ENCODE results near the gene TUBGCP2.
A peak's percentile ranks its signal among the peaks of the same experiment; 100 is the strongest.
"Not testable (repeated sequence)": the region's sequence is repeated elsewhere in the genome, so short reads cannot be mapped to it uniquely, and the experiment has no call there.

Gene TUBGCP2

GRCh38 chr10:133322064-133322709 is 13.5 kb upstream of the TUBGCP2 start:
- not testable (repeated sequence) for DNase-seq

GRCh38 chr10:133320852-133321422 is 12.3 kb upstream of the TUBGCP2 start:
- DNase-seq: not testable (repeated sequence)

DNA sequence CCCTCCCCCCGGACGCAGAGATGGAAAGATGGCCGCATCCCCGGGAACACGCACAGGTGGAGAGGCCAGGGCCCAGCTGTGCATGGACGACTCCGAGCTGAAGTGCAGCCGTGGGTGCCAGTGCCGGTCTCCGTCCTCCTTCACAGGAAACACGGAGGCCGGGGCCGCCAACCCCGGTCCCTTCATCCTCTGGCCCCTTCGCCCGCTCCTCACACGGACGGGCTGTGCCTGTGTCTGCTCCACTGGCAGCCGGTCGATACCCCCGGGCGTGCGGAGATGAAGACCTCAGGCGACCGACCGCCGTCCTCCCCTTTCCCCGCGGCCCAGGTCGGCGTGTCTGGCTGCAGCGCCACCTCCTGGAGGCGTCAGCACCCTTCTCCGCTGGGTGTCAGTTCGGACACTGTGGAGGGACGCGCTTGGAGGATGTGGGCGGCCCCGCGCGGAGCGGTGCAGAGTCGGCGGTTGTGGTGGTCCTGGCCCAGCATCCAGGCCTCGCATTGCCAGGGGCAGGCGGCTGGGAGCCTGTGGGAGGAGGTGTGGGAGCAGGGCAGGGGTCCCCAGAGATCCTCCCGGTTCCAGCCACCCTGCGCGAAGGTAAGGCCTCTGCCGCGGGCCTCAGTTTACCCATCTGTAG is 9.9 kb upstream of the TUBGCP2 start:
- peak; percentile 91 for DNase-seq

DNA sequence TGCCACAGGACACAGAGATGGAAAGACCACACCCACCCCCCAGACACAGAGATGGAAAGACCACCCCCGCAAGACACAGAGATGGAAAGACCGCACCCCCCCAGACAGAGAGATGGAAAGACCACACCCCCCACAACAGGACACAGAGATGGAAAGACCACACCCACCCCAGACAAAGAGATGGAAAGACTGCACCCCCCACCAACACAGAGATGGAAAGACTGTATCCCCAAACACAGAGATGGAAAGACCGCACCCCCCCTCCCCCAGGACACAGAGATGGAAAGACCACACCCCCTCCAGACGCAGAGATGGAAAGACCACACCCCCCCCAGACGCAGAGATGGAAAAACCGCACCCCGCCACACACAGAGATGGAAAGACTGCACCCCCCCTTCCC is 8.1 kb upstream of the TUBGCP2 start:
- no peak for DNase-seq

DNA sequence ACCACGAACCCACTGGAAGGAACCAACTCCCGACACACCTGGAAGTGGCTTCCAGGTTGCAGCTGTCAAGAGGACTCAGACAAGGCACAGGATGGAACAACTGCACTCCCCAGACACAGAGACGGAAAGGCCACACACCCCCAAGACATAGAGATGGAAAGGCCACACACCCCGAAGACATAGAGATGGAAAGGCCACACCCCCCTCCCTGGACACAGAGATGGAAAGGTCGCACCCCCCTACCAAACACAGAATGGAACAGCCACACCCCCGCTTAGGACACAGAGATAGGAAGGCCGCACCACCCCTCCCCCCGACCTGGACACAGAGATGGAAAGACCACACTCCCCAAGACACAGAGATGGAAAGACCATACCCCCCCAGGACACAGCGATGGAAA is 7.6 kb upstream of the TUBGCP2 start:
- no peak for DNase-seq

DNA sequence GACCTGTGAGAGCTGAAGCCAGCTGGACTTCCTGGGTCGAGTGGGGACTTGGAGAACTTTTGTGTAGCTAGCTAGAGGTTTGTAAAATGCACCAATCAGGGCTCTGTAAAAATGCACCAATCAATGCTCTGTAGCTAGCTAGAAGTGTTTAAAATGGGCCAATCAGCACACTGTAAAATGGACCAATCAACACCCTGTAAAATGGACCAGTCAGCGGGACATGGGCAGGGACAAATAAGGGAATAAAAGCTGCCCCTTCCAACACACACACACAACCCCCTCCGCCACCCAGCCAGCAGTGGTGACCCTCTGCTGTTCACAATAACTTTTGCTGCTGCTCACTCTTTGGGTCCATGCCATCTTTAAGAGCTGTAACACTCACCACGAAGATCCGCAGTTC is 7.2 kb upstream of the TUBGCP2 start:
- no peak for DNase-seq

GRCh38 chr10:133314911-133315310 is 6.2 kb upstream of the TUBGCP2 start:
- DNase-seq: no peak

DNA sequence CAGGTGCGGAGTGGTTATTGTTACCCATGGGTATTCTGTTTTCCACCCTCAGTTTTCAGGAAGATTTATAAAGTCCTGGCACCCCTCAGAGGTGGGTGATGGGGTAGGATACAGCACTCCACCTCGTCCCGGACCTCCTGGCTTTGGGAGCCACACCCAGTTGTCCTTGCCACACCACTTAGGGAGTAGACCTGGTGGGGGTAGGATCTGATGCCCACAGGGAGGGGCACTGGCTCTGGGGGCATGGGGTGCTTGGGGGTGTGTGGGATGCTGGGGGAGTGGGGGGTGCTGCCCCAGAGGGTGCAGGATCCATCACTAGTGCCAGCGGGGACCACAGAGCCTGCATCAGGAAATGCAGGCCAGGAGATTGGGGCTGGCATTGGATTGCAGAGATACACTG is 4.5 kb upstream of the TUBGCP2 start:
- no peak for DNase-seq

- DNase-seq: no peak
These were observed 4.1 kb upstream of the TUBGCP2 start for GRCh38 chr10:133312769-133313145.

DNA sequence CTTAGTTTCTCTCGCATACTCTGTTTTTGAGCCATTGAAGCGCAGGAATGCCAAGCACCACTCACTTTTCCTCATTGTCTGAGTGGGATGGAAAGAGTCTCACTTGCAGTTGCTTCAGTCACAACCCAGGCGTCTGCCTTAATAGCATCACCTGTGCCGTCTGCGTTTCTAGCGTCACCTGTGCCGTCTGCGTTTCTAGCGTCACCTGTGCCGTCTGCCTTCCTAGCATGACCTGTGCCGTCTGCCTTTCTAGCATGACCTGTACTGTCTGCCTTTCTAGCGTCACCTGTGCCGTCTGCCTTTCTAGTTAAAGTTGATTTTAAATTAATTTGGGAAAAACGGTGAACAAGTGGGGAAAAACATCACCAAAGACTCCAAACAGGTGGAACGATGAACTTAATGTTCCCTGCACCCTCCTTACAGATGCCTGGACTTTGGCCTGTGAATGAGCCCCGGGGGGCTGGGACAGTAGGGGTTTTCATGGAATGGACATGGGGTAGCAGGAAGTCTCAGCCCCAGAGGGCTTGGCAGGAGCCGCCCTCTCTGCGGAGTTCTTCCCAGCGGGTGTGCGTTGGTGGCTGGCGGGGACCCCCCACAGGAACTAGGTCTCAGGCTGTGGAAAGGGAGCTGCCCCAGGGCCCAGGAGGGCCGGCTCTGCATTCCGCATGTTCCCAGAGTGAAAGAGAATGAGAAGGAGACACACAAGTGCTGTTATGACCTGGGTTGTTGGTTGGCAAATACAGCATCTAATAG is 3.5 kb upstream of the TUBGCP2 start:
- no peak for DNase-seq

DNA sequence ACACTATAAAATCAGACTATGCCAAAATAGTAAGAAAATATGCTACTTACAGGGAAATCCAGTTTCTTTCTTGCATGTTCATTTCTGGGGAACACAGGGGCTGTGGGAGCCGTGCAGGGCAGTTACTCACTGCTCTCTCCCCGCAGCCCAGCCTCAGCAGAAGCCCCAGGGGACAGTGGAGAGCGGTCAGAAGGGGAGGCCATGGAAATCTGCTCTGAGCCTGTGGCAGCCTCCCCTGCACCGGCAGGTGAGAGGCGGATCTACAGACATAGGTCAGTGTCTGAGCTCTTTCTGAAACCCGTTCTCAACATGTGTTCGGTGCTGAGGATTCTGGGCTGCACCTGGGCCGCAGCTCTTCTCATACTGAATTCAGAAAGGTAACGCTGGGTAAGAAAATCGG is 2.9 kb upstream of the TUBGCP2 start:
- no peak for DNase-seq

DNA sequence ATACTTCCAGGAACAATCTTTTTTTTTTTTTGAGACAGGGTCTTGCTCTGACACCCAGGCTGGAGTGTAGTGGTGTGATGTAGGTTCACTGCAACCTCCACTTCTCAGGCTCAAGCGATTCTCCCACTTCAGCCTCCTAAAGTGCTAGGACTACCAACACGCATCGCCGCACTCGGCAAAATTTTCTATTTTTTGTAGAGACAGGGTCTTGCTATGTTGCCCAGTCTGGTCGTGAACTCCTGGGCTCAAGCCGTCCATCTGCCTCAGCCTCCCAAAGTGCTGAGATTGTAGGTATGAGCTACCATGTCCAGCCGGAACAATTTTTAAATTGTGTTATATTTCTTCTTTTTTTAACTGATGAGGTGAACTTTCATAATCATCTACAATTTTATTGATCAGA is 2.1 kb upstream of the TUBGCP2 start:
- DNase-seq: no peak

- DNase-seq: no peak
These were observed 1.7 kb upstream of the TUBGCP2 start for GRCh38 chr10:133310399-133310755.

DNA sequence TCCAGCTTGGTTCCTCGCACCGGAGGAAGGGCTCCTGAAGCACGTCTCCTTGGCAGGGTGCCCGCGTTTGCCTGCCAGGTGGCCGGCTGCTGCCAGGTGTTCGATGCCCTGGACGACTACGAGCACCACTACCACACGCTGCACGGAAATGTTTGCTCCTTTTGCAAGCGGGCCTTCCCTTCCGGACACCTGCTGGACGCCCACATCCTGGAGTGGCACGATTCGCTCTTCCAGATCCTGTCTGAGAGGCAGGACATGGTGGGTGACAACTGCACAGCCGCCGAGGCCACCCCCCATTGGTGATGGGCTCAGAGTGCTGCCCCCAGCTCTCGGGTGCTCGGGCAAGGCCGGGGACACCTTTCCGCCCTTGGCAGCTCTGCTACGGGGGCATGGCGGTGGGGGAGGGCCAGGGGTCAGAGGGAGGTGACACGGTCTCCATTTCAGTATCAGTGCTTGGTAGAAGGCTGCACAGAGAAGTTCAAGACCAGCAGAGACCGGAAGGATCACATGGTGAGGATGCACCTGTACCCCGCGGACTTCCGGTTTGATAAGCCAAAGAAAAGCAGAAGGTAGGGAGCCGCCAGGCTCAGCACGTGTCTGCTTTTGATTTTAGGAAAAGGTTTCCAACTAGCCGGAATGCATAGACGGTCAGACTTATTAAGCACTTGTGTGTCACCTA is 1.2 kb upstream of the TUBGCP2 start:
- DNase-seq: no peak

DNA sequence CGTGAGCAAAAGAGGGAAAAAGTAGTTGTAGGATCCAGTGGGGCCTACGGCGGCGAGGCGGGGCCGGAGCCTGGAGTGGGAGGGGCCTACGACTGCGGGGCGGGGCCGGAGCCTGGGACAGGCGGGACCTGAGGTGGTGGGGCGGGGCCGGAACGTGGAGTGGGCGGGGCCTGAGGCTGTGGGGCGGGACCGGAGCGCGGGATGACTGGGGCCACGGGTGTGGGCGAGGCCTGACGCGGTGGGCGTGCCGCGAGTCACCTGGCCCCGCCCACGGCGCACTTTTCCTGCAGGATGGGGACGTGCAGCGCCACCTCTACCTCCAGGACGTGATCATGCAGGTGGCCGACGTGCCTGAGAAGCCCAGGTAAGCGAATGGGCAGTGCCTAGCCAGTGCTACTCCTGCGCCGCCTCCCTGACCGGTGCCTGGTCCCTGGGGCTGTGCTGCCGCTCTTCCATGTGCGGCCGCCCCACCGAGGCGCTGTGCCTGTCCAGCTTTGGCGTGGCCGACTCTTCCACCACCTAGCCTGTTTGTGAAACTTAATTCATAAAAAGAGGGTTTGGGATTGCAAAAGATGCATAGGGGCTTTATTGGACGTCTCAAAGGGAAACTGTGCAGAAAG is 538 bp upstream of the TUBGCP2 start:
- DNase-seq: peak; percentile 97

DNA sequence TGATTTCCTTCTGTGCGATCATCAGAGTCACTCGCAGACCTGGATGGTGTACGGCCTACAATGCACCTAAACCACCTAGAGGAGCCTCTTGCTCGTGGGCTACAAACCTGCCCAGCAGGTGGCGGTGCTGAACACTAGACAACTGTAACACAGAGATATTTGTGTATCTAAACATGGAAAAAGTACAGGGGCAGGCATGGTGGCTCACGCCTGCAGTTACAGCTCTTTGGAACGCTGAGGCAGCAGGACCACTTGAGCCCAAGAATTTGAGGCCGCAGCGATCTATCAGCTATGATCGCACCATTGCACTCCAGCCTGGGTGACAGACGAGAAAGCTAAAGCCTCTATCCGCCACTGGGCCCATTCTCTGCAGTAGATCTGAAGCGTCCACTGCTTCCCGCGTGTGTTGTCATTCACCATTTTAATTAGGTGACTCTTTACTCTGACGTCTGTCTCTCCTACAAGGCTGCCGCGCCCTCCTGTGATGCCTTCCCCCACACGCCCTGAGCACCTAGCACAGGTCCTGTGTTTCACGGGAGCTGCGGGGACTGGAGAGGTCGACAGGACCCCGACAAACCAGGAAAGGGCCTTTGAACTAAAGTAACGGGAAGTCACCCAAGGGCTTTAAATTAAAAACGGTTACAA is 774 bp downstream of the TUBGCP2 start:
- peak; percentile 92 for DNase-seq

DNA sequence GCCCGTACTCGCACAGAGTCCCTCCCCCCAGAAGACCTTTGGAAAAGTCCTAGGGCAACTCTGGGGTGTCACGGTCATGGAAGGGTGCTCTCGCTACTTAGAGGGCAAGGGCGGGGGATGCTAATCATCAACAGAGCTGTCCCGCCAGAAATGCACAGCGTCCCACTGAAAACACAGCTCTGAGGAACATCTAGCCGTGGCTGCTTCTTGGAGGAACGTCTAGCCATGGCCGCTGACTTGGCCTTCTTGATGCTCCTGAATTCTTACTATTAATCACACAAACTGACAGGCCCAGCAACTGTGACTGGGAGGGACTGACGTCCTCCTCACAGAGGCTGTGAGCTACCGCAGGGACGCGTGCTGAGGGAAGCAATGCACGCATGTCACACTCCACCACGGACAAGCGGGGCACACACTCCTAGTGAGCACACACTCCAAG is 1.7 kb downstream of the TUBGCP2 start:
- DNase-seq: no peak

- no peak for DNase-seq
These were observed 2.6 kb downstream of the TUBGCP2 start for GRCh38 chr10:133306097-133306476.

DNA sequence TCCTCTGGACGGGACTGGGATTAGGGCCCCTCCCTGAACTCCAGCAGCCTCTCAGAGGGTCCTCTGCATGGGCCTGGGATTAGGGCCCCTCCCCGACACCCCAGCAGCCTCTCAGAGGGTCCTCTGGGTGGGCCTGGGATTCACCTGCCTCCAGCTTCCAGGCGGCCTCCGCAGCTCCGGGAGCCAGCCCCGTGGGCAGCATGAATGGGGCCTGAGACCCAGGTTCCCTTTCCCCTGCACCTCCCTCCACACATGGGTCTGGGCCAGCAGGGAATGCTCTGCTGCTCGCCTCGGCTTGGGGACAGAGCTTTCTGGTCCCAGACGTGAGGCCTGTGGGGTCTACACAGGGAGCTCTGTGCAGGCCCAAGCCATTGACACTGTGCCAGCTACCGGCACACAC is 5.5 kb downstream of the TUBGCP2 start:
- no peak for DNase-seq

- DNase-seq: no peak
These were observed 6.4 kb downstream of the TUBGCP2 start for GRCh38 chr10:133302230-133302629.

DNA sequence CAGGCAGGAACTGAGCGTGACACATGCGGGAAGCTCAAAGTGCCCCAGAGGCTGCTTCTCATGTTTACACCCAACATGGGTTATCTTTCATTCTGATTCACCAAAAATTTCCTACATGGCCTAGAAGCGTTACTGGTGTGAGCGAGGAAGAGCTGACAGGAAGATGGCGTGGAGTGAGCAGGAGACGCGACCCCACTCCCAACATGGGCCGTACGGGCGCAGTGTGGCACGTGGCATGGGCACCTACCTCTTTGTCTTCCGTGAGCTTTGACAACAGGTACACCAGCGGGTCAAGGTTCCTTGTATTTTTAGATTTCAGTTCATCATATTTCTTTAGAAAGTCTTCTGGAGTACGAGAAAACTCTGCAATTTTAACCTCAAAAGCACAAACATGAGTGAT is 8.9 kb downstream of the TUBGCP2 start:
- DNase-seq: no peak

- no peak for DNase-seq
These were observed 9.4 kb downstream of the TUBGCP2 start for GRCh38 chr10:133299224-133299623.
